Lung (tissue), 16 donors: Measurements from ENCODE around the gene TC2N. TPM values are rescaled to one million over a fixed set of nuclear protein-coding genes. Genes with fewer than 3 reads are reported as not detected.
A peak's percentile ranks its signal among the peaks of the same experiment; 100 is the strongest.

ENCODE experiments used
- ATAC-seq: fragments of 200-7000 bp; cut with Tn5 transposase; one replicate; pipeline ENCODE4 v1.9.1; 2020; ENCODE audit warnings: moderate number of reproducible peaks; ENCODE audit not compliant: insufficient read depth, low FRiP score
- DNase-seq, 3 donors: peaks; one replicate each; pipeline ENCODE4 v3.0.0-alpha.2; 2013 to 2017
- H3K27ac ChIP-seq, 2 donors: one replicate each; pipeline ENCODE4 v1.5.1; 2013; ENCODE audit warnings: mild to moderate bottlenecking in 2 of 2, moderate library complexity in 2 of 2, control low read depth in 1 of 2, inconsistent platforms in 1 of 2, low read depth in 1 of 2, low read length in 1 of 2
- H3K27me3 ChIP-seq, 3 donors: one replicate each; pipeline ENCODE4 v1.5.1; 2013; ENCODE audit warnings: low read length in 2 of 3; ENCODE audit not compliant: control insufficient read depth in 3 of 3, insufficient read depth in 3 of 3
- H3K36me3 ChIP-seq, 4 donors: one replicate each; pipeline ENCODE4 v1.5.1; 2013; ENCODE audit warnings: low read length in 4 of 4, mild to moderate bottlenecking in 1 of 4, moderate library complexity in 1 of 4; ENCODE audit not compliant: control insufficient read depth in 4 of 4, insufficient read depth in 4 of 4
- H3K4me1 ChIP-seq, 5 donors: one replicate each; pipeline ENCODE4 v1.5.1; 2013; ENCODE audit warnings: low read length in 5 of 5, mild to moderate bottlenecking in 2 of 5, moderate library complexity in 1 of 5; ENCODE audit not compliant: control insufficient read depth in 5 of 5, insufficient read depth in 5 of 5
- H3K4me3 ChIP-seq: one replicate; pipeline ENCODE4 v1.5.1; 2013; ENCODE audit warnings: mild to moderate bottlenecking, control low read depth, moderate library complexity
- H3K9ac ChIP-seq, 2 donors: one replicate each; pipeline ENCODE4 v1.5.1; 2013; ENCODE audit warnings: low read length in 2 of 2, control low read depth in 1 of 2; ENCODE audit not compliant: insufficient read depth in 1 of 2
- H3K9me3 ChIP-seq, 4 donors: one replicate each; pipeline ENCODE4 v1.5.1; 2013; ENCODE audit warnings: low read length in 3 of 4, mild to moderate bottlenecking in 1 of 4, moderate library complexity in 1 of 4; ENCODE audit not compliant: control insufficient read depth in 4 of 4, insufficient read depth in 3 of 4
- CTCF ChIP-seq: IDR thresholded peaks from 2 replicates; pipeline ENCODE4 v1.5.1; 2012; ENCODE audit warnings: mild to moderate bottlenecking; ENCODE audit errors: control extremely low read depth, extremely low read depth
- WGBS, 2 donors: extraction: QIAGEN DNeasy Blood & Tissue Kit; methylation state at CpG; one replicate each; pipeline ENCODE4 v1.1.7; 2013; 5-methylcytosine and 5-hydroxymethylcytosine counted together
- long read RNA-seq, 5 donors: transcript quantifications; one replicate each; lab custom pipeline, GENCODE V29; 2026
- polyA plus RNA-seq, 2 donors: library from polyadenylated mRNA; stranded (reverse); fragments of 200-250 nt; gene quantifications; one replicate each; pipeline ENCODE4 v1.2.1, GENCODE V29; 2013
- total RNA-seq, 2 donors: library from RNA; depleted of rRNA in 1 of 2; stranded (reverse); fragments of >200 nt in 1 of 2; gene quantifications; one replicate each; pipeline ENCODE4 v1.2.1, GENCODE V29; 2014 to 2021
- donor health status: control.
- donor health status: control.
- donor health status: Bipolar disorder and iron deficiency.
- donor health status: healthy.
- donor health status: DM: yes; HTN: yes; CAD: no.

TC2N gene
- total RNA-seq (100 to 1,000 TPM in 1 of 2 donors, 10 to 100 TPM in 1; 64.5 to 128 TPM), polyA plus RNA-seq (10 to 100 TPM; 20.4 to 23.4 TPM)
- long read RNA-seq, donor 1, partial matches to known transcripts: 0 of 2 reads
- long read RNA-seq, donor 1, other reads (novel, unspliced or antisense): 0 of 2 reads
- long read RNA-seq, donor 2: 0 reads
- long read RNA-seq, donor 3, partial matches to known transcripts: 0 of 1 reads
- long read RNA-seq, donor 3, other reads (novel, unspliced or antisense): 0 of 1 reads
- long read RNA-seq, donor 4: 0 reads
- long read RNA-seq, donor 5, full-length matches to known transcripts: 2 of 2 reads
- long read RNA-seq, donor 5, partial matches to known transcripts: 0 of 2 reads
- long read RNA-seq, donor 5, other reads (novel, unspliced or antisense): 0 of 2 reads

- H3K27me3 ChIP-seq: no peaks in the 10 kb centered on the region
- H3K9ac ChIP-seq: no peak within 1 kb of the TSS
- peaks cover under 1 to 8% (median 2%) of the 10 kb centered on the region in 5 donors for H3K4me1 ChIP-seq
- 84 to 88% methylated on average over 10 of the region's 10 CpGs for WGBS, 2 donors
- H3K9me3 ChIP-seq: peaks cover 0 to 4% (median 0%) of the 10 kb centered on the region in 4 donors
- peak; percentile 52 for ATAC-seq
- H3K4me3 ChIP-seq: no peak within 1 kb of the TSS
- no peak for TF ChIP-seq CTCF
- no peak for DNase-seq
- no peak within 1 kb of the TSS for H3K27ac ChIP-seq
- peaks cover 0 to 21% (median 8%) of the 10 kb centered on the region in 4 donors for H3K36me3 ChIP-seq
Measured at GRCh38 chr14:91867316-91867988, at the start of gene TC2N. Gene TC2N, minus strand, starts transcription at chr14:91867536. Its CDS starts 53,767 bp downstream, at chr14:91813769.

- Histone ChIP-seq H3K27ac (no peak overlapping the region), H3K9ac (no peak overlapping the region), H3K4me3 (no peak overlapping the region), H3K9me3 (peaks cover 0 to 2% (median under 1%) of the 10 kb centered on the region in 4 donors), H3K27me3 (no peaks in the 10 kb centered on the region), H3K36me3 (no peaks in the 10 kb centered on the region), H3K4me1 (peaks cover 0 to 3% (median 0%) of the 10 kb centered on the region in 5 donors)
- WGBS, 2 donors: 67 to 70% methylated on average over 5 of the region's 5 CpGs
- TF ChIP-seq CTCF: no peak
- no peak for DNase-seq
- peak; percentile 48 for ATAC-seq
Measured at GRCh38 chr14:91912035-91912434, 44.7 kb upstream of the TC2N start.

GRCh38 chr14:91911474-91912032, 44.2 kb upstream of the TC2N start:
- peak; percentile 33 to 54 (median 39) for DNase-seq
- 24 to 33% methylated on average over 9 of the region's 9 CpGs for WGBS, 2 donors
- Histone ChIP-seq H3K36me3 (no peaks in the 10 kb centered on the region), H3K27ac (peak overlapping the region in 1 of 2 donors; percentile 13), H3K4me3 (no peak overlapping the region), H3K9me3 (peaks cover 0 to 2% (median under 1%) of the 10 kb centered on the region in 4 donors), H3K9ac (no peak overlapping the region), H3K27me3 (no peaks in the 10 kb centered on the region), H3K4me1 (peaks cover 0 to 3% (median 0%) of the 10 kb centered on the region in 5 donors)
- peak; percentile 31 for TF ChIP-seq CTCF
- ATAC-seq: no peak
